Body of pancreas (tissue), 4 donors: Measurements from ENCODE around the gene HNRNPC. TPM values are rescaled to one million over a fixed set of nuclear protein-coding genes. Genes with fewer than 3 reads are reported as not detected.

ENCODE experiments used
- ATAC-seq: fragments of 150-250 bp; one replicate; pipeline ENCODE4 v1.9.1; 2016
- DNase-seq, 4 donors: peaks; one replicate each; pipeline ENCODE4 v3.0.0-alpha.2; 2019
- H3K27ac ChIP-seq, 4 donors: fragments of 200-600 bp; sonication (generic); 1 replicate in 3 of 4; 2 replicates in 1 of 4; pipeline versions ENCODE4 v1.5.1 to v1.6.1; 2016 to 2019; ENCODE audit warnings: mild to moderate bottlenecking in 1 of 4, mixed read lengths in 1 of 4, moderate library complexity in 1 of 4
- H3K27me3 ChIP-seq, 2 donors: fragments of 200-600 bp; sonication (generic); one replicate each; pipeline ENCODE4 v1.6.0; 2016; ENCODE audit warnings: mild to moderate bottlenecking in 1 of 2
- H3K36me3 ChIP-seq, 2 donors: fragments of 200-600 bp; sonication (generic); replicated peaks in 1 of 2; 2 replicates each; pipeline ENCODE4 v1.5.1; 2016; ENCODE audit warnings: low read depth in 2 of 2; ENCODE audit not compliant: insufficient read depth in 1 of 2
- H3K4me1 ChIP-seq: fragments of 200-600 bp; sonication (generic); one replicate; pipeline ENCODE4 v1.6.0; 2016
- H3K4me3 ChIP-seq, 2 donors: fragments of 200-600 bp; sonication (generic); 1 replicate in 1 of 2; 2 replicates in 1 of 2; pipeline ENCODE4 v1.5.1; 2016 to 2019
- H3K9me3 ChIP-seq, 3 donors: fragments of 200-600 bp; sonication (generic); 1 replicate in 2 of 3; 2 replicates in 1 of 3; pipeline ENCODE4 v1.5.1; 2016
- CTCF ChIP-seq, 7 experiments: fragments of 450-650 bp in 4 of 7; fragments of 200-600 bp in 3 of 7; sonication (generic) in 3 of 7; IDR thresholded peaks; one replicate each; pipeline ENCODE4 v1.5.1; 2016 to 2019; ENCODE audit warnings: antibody characterized with exemption in 7 of 7
- POLR2A ChIP-seq, 3 donors: fragments of 450-650 bp; IDR thresholded peaks; one replicate each; pipeline ENCODE4 v1.6.1; 2016; ENCODE audit warnings: antibody characterized with exemption in 3 of 3, mild to moderate bottlenecking in 2 of 3
- WGBS, 2 donors: methylation state at CpG; one replicate each; pipeline ENCODE4 v1.1.5; 2017; 5-methylcytosine and 5-hydroxymethylcytosine counted together
- intact Hi-C: fragments of 100-400 bp; cut with DNase I; formaldehyde crosslinking; loops from one replicate; pipeline ENCODE4 v1.15.1; 2023
- total RNA-seq, 2 donors: library from RNA; depleted of rRNA; stranded (reverse); fragments of >200 nt; gene quantifications; one replicate each; pipeline ENCODE4 v1.1.0, GENCODE V29; 2016

Gene HNRNPC
- total RNA-seq, 2 donors from 2014 or later: 245 to 251 TPM

GRCh38 chr14:21263284-21264024 is 5.8 kb downstream of the HNRNPC start:
- TF ChIP-seq POLR2A (IDR thresholded peaks at IDR 0.05): no peak
- no peak for TF ChIP-seq CTCF (IDR thresholded peaks at IDR 0.05)
- Histone ChIP-seq H3K4me1 (peaks cover 75% of the 10 kb centered on the region), H3K27me3 (no peaks in the 10 kb centered on the region), H3K9me3 (no peaks in the 10 kb centered on the region), H3K36me3 (peaks cover 0 to 7% of the 10 kb centered on the region in 2 donors), H3K27ac (peak overlapping the region in 2 of 4 donors; percentile 24 to 57), H3K4me3 (no peak overlapping the region)
- no peak for ATAC-seq
- DNase-seq: no peak
- 13 to 16% methylated on average over 5 of the region's 5 CpGs for WGBS, 2 donors
- intact Hi-C loops: no loop called here

GRCh38 chr14:21262410-21262809 is 6.8 kb downstream of the HNRNPC start:
- WGBS, 2 donors: 42 to 51% methylated on average over 3 of the region's 3 CpGs
- Histone ChIP-seq H3K36me3 (peaks cover 0 to 7% of the 10 kb centered on the region in 2 donors), H3K27me3 (no peaks in the 10 kb centered on the region), H3K4me3 (no peak overlapping the region), H3K27ac (peak overlapping the region in 1 of 4 donors; percentile 31), H3K9me3 (no peaks in the 10 kb centered on the region), H3K4me1 (peaks cover 86% of the 10 kb centered on the region)
- intact Hi-C loops: no loop called here
- no peak for DNase-seq
- TF ChIP-seq CTCF (IDR thresholded peaks at IDR 0.05) (no peak), POLR2A (IDR thresholded peaks at IDR 0.05) (no peak)
- no peak for ATAC-seq

GRCh38 chr14:21261824-21262223 is 7.4 kb downstream of the HNRNPC start:
- DNase-seq: no peak
- intact Hi-C loops: no loop called here
- Histone ChIP-seq H3K27ac (no peak overlapping the region), H3K36me3 (peaks cover 0 to 7% of the 10 kb centered on the region in 2 donors), H3K27me3 (no peaks in the 10 kb centered on the region), H3K4me1 (peaks cover 88% of the 10 kb centered on the region), H3K9me3 (no peaks in the 10 kb centered on the region), H3K4me3 (no peak overlapping the region)
- ATAC-seq: no peak
- WGBS, 2 donors: 32 to 64% methylated on average over 1 of the region's 1 CpG
- no peak for TF ChIP-seq POLR2A (IDR thresholded peaks at IDR 0.05)

GRCh38 chr14:21258889-21259787 is 10.1 kb downstream of the HNRNPC start:
- Histone ChIP-seq H3K36me3 (peaks cover 0 to 7% of the 10 kb centered on the region in 2 donors), H3K4me1 (peaks cover 79% of the 10 kb centered on the region), H3K9me3 (no peaks in the 10 kb centered on the region), H3K4me3 (no peak overlapping the region), H3K27ac (no peak overlapping the region), H3K27me3 (no peaks in the 10 kb centered on the region)
- TF ChIP-seq CTCF (IDR thresholded peaks at IDR 0.05) (no peak), POLR2A (IDR thresholded peaks at IDR 0.05) (no peak)
- ATAC-seq (no peak), DNase-seq (no peak)
- WGBS, 2 donors: 80 to 86% methylated on average over 5 of the region's 5 CpGs
- intact Hi-C loops: no loop called here
